ENCODE results near the gene RPL29. TPM values are rescaled to one million over a fixed set of nuclear protein-coding genes. Genes with fewer than 3 reads are reported as not detected.

The RPL29 gene
- total and polyA plus RNA-seq, 2 of the 13 experiments (the other 11 are each of a cell fraction or from before 2014, with no cell fraction given) = 1,348 to 2,263 TPM

- TF ChIP-seq, protein P1, sequence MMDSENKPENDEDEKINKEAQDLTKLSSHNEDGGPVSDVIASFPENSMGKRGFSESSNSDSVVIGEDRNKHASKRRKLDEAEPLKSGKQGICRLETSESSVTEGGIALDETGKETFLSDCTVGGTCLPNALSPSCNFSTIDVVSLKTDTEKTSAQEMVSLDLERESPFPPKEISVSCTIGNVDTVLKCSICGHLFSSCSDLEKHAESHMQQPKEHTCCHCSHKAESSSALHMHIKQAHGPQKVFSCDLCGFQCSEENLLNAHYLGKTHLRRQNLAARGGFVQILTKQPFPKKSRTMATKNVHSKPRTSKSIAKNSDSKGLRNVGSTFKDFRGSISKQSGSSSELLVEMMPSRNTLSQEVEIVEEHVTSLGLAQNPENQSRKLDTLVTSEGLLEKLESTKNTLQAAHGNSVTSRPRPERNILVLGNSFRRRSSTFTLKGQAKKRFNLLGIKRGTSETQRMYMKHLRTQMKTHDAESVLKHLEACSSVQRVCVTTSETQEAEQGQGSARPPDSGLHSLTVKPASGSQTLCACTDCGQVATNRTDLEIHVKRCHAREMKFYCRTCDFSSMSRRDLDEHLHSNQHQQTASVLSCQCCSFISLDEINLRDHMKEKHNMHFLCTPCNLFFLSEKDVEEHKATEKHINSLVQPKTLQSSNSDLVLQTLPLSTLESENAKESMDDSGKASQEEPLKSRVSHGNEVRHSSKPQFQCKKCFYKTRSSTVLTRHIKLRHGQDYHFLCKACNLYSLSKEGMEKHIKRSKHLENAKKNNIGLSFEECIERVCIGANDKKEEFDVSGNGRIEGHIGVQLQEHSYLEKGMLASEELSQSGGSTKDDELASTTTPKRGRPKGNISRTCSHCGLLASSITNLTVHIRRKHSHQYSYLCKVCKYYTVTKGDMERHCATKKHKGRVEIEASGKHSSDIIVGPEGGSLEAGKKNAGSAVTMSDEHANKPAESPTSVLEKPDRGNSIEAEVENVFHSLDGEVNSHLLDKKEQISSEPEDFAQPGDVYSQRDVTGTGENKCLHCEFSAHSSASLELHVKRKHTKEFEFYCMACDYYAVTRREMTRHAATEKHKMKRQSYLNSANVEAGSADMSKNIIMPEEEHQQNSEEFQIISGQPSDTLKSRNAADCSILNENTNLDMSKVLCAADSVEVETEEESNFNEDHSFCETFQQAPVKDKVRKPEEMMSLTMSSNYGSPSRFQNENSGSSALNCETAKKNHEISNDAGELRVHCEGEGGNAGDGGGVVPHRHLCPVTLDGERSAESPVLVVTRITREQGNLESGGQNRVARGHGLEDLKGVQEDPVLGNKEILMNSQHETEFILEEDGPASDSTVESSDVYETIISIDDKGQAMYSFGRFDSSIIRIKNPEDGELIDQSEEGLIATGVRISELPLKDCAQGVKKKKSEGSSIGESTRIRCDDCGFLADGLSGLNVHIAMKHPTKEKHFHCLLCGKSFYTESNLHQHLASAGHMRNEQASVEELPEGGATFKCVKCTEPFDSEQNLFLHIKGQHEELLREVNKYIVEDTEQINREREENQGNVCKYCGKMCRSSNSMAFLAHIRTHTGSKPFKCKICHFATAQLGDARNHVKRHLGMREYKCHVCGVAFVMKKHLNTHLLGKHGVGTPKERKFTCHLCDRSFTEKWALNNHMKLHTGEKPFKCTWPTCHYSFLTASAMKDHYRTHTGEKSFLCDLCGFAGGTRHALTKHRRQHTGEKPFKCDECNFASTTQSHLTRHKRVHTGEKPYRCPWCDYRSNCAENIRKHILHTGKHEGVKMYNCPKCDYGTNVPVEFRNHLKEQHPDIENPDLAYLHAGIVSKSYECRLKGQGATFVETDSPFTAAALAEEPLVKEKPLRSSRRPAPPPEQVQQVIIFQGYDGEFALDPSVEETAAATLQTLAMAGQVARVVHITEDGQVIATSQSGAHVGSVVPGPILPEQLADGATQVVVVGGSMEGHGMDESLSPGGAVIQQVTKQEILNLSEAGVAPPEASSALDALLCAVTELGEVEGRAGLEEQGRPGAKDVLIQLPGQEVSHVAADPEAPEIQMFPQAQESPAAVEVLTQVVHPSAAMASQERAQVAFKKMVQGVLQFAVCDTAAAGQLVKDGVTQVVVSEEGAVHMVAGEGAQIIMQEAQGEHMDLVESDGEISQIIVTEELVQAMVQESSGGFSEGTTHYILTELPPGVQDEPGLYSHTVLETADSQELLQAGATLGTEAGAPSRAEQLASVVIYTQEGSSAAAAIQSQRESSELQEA (CRISPR knock-in tag; IDR thresholded peaks at IDR 0.05; ENCODE audit: not compliant biosample characterization) = peak; percentile 25
- TF ChIP-seq HCFC1 (IDR thresholded peaks at IDR 0.05; ENCODE audit: low read depth, low read length) (peak; percentile 82), POGK (CRISPR knock-in tag; conservative IDR thresholded peaks at IDR 0.05) (peak; percentile 91), ZFP1 (CRISPR knock-in tag; IDR thresholded peaks at IDR 0.05) (peak; percentile 44; the same call in 1 of the 2 replicates), ZNF451 (CRISPR knock-in tag; IDR thresholded peaks at IDR 0.05) (peak; percentile 60), ZNF10 (CRISPR knock-in tag; IDR thresholded peaks at IDR 0.05; ENCODE audit: borderline replicate concordance, low read depth) (no peak), ZNF784 (CRISPR knock-in tag; IDR thresholded peaks at IDR 0.05; ENCODE audit: borderline replicate concordance) (no peak), ZKSCAN1 (IDR thresholded peaks at IDR 0.05; ENCODE audit: low read length) (no peak), NFIB (CRISPR knock-in tag; IDR thresholded peaks at IDR 0.05; ENCODE audit: borderline replicate concordance) (no peak), ZNF44 (CRISPR knock-in tag; IDR thresholded peaks at IDR 0.05) (no peak; the same call in 1 of the 2 replicates), CCDC6 (CRISPR knock-in tag; IDR thresholded peaks at IDR 0.05) (0 out of 2 replicates have a peak, but pooled peaks have one; percentile 24)
- TF ChIP-seq, protein P2, sequence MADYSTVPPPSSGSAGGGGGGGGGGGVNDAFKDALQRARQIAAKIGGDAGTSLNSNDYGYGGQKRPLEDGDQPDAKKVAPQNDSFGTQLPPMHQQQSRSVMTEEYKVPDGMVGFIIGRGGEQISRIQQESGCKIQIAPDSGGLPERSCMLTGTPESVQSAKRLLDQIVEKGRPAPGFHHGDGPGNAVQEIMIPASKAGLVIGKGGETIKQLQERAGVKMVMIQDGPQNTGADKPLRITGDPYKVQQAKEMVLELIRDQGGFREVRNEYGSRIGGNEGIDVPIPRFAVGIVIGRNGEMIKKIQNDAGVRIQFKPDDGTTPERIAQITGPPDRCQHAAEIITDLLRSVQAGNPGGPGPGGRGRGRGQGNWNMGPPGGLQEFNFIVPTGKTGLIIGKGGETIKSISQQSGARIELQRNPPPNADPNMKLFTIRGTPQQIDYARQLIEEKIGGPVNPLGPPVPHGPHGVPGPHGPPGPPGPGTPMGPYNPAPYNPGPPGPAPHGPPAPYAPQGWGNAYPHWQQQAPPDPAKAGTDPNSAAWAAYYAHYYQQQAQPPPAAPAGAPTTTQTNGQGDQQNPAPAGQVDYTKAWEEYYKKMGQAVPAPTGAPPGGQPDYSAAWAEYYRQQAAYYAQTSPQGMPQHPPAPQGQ (CRISPR knock-in tag; IDR thresholded peaks at IDR 0.05; ENCODE audit: borderline replicate concordance) = no peak
- TF ChIP-seq, protein P3, sequence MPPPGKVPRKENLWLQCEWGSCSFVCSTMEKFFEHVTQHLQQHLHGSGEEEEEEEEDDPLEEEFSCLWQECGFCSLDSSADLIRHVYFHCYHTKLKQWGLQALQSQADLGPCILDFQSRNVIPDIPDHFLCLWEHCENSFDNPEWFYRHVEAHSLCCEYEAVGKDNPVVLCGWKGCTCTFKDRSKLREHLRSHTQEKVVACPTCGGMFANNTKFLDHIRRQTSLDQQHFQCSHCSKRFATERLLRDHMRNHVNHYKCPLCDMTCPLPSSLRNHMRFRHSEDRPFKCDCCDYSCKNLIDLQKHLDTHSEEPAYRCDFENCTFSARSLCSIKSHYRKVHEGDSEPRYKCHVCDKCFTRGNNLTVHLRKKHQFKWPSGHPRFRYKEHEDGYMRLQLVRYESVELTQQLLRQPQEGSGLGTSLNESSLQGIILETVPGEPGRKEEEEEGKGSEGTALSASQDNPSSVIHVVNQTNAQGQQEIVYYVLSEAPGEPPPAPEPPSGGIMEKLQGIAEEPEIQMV (CRISPR knock-in tag; IDR thresholded peaks at IDR 0.05; ENCODE audit: low read depth) = no peak
These were observed at the start of gene RPL29 (continued) for GRCh38 chr3:51995346-51996163.

Data from HepG2 (cell line).